ENCODE data around the gene CBARP. TPM values are rescaled to one million over a fixed set of nuclear protein-coding genes. Genes with fewer than 3 reads are reported as not detected.
"Not testable (repeated sequence)": the region's sequence is repeated elsewhere in the genome, so short reads cannot be mapped to it uniquely, and the experiment has no call there.

CBARP gene
- total RNA-seq, 6 experiments from 2014 or later, result 0.15 to 0.62 (median 0.31) TPM

DNA sequence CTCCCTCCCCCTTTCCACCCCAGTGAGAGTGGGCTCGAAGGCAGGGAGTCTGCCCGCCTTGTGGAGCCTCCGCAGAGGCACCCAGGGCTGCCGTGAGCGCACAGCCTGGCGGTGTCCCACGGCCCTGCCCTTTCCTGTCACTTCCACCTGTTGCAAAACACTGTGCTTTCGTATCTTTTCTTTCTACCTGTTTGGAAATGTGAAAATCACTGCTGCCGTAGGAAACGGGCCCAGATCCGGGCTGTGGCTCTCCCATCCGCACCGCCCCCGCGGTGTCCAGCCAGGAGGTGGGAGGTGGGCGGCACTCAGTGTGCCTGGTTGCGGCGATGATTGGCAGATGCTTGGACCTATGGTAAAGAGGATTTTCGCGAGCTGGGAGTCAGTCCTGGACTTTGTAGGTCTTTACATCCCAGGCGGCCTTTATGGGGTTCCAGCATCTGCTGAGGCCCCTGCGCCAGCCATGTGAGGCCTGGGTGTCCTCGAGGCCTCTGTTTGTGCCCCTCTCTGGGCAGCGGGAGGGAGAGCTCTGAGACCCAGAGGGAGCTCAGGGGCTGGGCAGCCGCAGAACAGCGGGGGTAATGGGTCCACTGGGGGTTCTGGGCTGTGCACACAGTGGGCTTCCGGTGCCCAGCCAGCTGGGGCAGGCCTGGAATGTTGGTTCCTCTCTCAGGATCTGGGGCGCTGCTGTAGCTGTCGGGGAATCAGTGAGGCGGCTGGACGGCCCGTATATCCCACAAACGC, 26.1 kb downstream of the CBARP start:
- 47% methylated on average over 17 of the region's 33 CpGs for WGBS (ENCODE audit: insufficient coverage, low coverage, low lambda C conversion rate, missing lambda C conversion rate)
- ATAC-seq (peak; percentile 52 to 57 (median 55)), DNase-seq (peak; percentile 83 to 86 (median 84))
- peak; percentile 52 for TF ChIP-seq POLR2A (IDR thresholded peaks at IDR 0.05)
- TF ChIP-seq, protein P1, sequence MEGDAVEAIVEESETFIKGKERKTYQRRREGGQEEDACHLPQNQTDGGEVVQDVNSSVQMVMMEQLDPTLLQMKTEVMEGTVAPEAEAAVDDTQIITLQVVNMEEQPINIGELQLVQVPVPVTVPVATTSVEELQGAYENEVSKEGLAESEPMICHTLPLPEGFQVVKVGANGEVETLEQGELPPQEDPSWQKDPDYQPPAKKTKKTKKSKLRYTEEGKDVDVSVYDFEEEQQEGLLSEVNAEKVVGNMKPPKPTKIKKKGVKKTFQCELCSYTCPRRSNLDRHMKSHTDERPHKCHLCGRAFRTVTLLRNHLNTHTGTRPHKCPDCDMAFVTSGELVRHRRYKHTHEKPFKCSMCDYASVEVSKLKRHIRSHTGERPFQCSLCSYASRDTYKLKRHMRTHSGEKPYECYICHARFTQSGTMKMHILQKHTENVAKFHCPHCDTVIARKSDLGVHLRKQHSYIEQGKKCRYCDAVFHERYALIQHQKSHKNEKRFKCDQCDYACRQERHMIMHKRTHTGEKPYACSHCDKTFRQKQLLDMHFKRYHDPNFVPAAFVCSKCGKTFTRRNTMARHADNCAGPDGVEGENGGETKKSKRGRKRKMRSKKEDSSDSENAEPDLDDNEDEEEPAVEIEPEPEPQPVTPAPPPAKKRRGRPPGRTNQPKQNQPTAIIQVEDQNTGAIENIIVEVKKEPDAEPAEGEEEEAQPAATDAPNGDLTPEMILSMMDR (IDR thresholded peaks at IDR 0.05), result peak; percentile 4 to 40 (median 16)
- Histone ChIP-seq H3K4me1 (peaks cover 0 to 53% (median 26%) of the 10 kb centered on the region in 4 donors), H3K27me3 (no peaks in the 10 kb centered on the region), H3K4me3 (no peak overlapping the region), H3K9me3 (no peaks in the 10 kb centered on the region), H3K36me3 (peaks cover 0 to 2% (median 0%) of the 10 kb centered on the region in 4 donors), H3K27ac (peak overlapping the region in 2 of 3 donors; percentile 33 to 67)
- intact Hi-C loops (cut with DNase I), result no loop called here

DNA sequence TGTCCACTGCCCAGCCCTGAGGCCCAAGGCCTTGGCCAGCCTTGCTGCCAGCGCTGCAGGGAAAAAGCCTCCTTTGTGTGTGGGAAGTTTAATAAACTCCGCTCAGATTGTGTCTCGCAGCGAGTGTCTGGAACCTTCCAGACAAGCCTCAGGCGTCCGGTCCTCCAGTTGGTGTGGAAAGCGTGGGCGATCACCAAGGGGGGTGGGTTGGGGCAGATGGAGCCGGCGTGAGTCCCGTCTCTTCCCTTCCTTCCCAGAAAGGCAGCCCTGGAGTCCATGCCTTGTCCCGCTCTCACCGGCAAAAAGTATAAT, 27.6 kb downstream of the CBARP start:
- H3K27ac ChIP-seq, result no peak overlapping the region
- 100% methylated on average over 3 of the region's 13 CpGs for WGBS (ENCODE audit: insufficient coverage, low coverage, low lambda C conversion rate, missing lambda C conversion rate)

DNA sequence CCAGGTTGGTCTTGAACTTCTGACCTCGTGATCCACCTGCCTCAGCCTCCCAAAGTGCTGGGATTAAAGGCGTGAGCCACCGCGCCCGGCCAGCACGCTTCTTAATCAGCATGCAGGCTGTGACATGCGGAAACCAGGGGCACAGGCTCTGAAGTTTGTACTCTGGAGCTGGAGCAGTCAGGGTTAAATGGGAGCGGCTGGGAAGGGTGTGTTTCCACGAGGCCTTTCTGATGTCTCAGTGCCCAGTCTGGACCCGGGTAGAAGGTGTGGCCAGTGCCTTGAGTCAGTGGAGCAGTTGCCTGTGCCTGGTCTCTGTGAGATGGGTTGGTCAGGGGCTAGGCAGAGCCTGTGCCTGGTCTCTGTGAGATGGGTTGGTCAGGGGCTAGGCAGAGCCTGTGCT, 29.0 kb downstream of the CBARP start:
- intact Hi-C loops (cut with DNase I); DNase-seq; H3K9me3 ChIP-seq; H3K4me3 ChIP-seq; H3K27me3 ChIP-seq; ATAC-seq; H3K36me3 ChIP-seq; H3K27ac ChIP-seq: not testable (repeated sequence)
- WGBS (ENCODE audit: insufficient coverage, low coverage, low lambda C conversion rate, missing lambda C conversion rate), result 43% methylated on average over 2 of the region's 10 CpGs
- H3K4me1 ChIP-seq, result peaks cover 0 to 44% (median 21%) of the 10 kb centered on the region in 4 donors

More for the DNA sequence above, 27.6 kb downstream of the CBARP start:
- Histone ChIP-seq H3K27me3 (no peaks in the 10 kb centered on the region), H3K36me3 (peaks cover 0 to 2% (median 0%) of the 10 kb centered on the region in 4 donors), H3K9me3 (no peaks in the 10 kb centered on the region), H3K4me1 (peaks cover 0 to 49% (median 22%) of the 10 kb centered on the region in 4 donors), H3K4me3 (no peak overlapping the region)
- TF ChIP-seq, protein P1 (IDR thresholded peaks at IDR 0.05), result no peak
- TF ChIP-seq POLR2A (IDR thresholded peaks at IDR 0.05), result no peak
- peak in 1 of 3 donors; percentile 17 for DNase-seq
- intact Hi-C loops (cut with DNase I), result no loop called here
- ATAC-seq, result no peak

DNA sequence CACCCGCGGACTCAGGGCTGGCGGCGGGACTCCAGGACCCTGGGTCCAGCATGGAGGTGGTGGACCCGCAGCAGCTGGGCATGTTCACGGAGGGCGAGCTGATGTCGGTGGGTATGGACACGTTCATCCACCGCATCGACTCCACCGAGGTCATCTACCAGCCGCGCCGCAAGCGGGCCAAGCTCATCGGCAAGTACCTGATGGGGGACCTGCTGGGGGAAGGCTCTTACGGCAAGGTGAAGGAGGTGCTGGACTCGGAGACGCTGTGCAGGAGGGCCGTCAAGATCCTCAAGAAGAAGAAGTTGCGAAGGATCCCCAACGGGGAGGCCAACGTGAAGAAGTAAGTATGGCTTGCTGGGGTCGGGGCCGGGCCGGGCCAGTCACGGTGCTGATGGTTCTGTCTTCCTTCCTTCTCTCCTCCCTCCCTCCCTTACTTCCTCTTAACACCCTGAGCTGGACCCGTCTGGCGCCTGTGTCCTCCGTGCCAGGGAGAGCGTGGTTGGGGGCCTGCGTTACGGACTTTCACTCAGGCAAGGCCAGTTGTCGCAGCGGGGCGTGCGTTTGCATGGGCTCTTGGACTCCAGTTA, 30.8 kb downstream of the CBARP start:
- DNase-seq (peak in 2 of 3 donors; percentile 54 to 58), ATAC-seq (peak; percentile 0 to 8 (median 4))
- WGBS (ENCODE audit: insufficient coverage, low coverage, low lambda C conversion rate, missing lambda C conversion rate), result under 1% methylated on average over 32 of the region's 38 CpGs

More for the DNA sequence above, 30.8 kb downstream of the CBARP start:
- no peaks in the 10 kb centered on the region for H3K27me3 ChIP-seq
- H3K27ac ChIP-seq, result peak overlapping the region; percentile 16 to 80 (median 73)
- H3K36me3 ChIP-seq, result peaks cover 0 to 2% (median 0%) of the 10 kb centered on the region in 4 donors
- no peaks in the 10 kb centered on the region for H3K9me3 ChIP-seq
- TF ChIP-seq, protein P1 (IDR thresholded peaks at IDR 0.05), result no peak
- TF ChIP-seq POLR2A (IDR thresholded peaks at IDR 0.05), result no peak
- peak overlapping the region; percentile 55 to 70 (median 58) for H3K4me3 ChIP-seq
- intact Hi-C loops (cut with DNase I), result no loop called here
- peaks cover 0 to 46% (median 21%) of the 10 kb centered on the region in 4 donors for H3K4me1 ChIP-seq

All from right lobe of liver (tissue), 6 donors.